Mucosa of descending colon (tissue), 3 donors: Measurements from ENCODE around the gene MYH9. TPM values are rescaled to one million over a fixed set of nuclear protein-coding genes. Genes with fewer than 3 reads are reported as not detected.

Source experiments
- ATAC-seq: fragments of 200-7000 bp; cut with Tn5 transposase; one replicate; pipeline ENCODE4 v1.9.1; 2020; ENCODE audit warnings: mild to moderate bottlenecking, moderate library complexity
- DNase-seq, 3 donors: peaks; one replicate each; pipeline ENCODE4 v3.0.0-alpha.2; 2020
- H3K36me3 ChIP-seq: fragments of 200-600 bp; one replicate; pipeline ENCODE4 v1.8.0; 2021; ENCODE audit warnings: low read depth, mild to moderate bottlenecking
- H3K4me1 ChIP-seq: fragments of 200-600 bp; one replicate; pipeline ENCODE4 v1.8.0; 2021; ENCODE audit warnings: low read depth, mild to moderate bottlenecking
- H3K4me3 ChIP-seq: fragments of 200-600 bp; one replicate; pipeline ENCODE4 v1.8.0; 2021; ENCODE audit warnings: mild to moderate bottlenecking
- H3K9me3 ChIP-seq: fragments of 200-600 bp; one replicate; pipeline ENCODE4 v1.8.0; 2021; ENCODE audit warnings: mild to moderate bottlenecking
- intact Hi-C, 2 donors: fragments of 100-400 bp; cut with DNase I in 1 of 2; cut with micrococcal nuclease in 1 of 2; formaldehyde crosslinking; loops; one replicate each; pipeline versions ENCODE4 v1.11.0 to v1.11.1; 2022; cut with DNase I, micrococcal nuclease
- total RNA-seq, 3 donors: library from RNA; stranded (reverse); fragmentation: NEBNext Ultra II Directional in 2 of 3; extraction: Animal tissue kit (Norgen Biotek cat#: 25700) in 2 of 3; gene quantifications; one replicate each; pipeline versions ENCODE4 v1.2.1 to v1.2.4, GENCODE V29; 2021 to 2023
- TF ChIP-seq, protein P1 (sequence below): fragments of 200-600 bp; IDR thresholded peaks from one replicate; pipeline ENCODE4 v1.8.0; 2022; ENCODE audit warnings: antibody characterized with exemption, mild to moderate bottlenecking
- donor health status: DM: no; HTN: no; CAD: no; lungs with moderate emphysema.
- donor health status: DM: no; HTN: no; CAD: no.
- donor health status: DM: no; HTN: yes; CAD: no.

MYH9 gene
- total RNA-seq, 3 donors from 2014 or later, result 501 to 831 (median 599) TPM

DNA sequence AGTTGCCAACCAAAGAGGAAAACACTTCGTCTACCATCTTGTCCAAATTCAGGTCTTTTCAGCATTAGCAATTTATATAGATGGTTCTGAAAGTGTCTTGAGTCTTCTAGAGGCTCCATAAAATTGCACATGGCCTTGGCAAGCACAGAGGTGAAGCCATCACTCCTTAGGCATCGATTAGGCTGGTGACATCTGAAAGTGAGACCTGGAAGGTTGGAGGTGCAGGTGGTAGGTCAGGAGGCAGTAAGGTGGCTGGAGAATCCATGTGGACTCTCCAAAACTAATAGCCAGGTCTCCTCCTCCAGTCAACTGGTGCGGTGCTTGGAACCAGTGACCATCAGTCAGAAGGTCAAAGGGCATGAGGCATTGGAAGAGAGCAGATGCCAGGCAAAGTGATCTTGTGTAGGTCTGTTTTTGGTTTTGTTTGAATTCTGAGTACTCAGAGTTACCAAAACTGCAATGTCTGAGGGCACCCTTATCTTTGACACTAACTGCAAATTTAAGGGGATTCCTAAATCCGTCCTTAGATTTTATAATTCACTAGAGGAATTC lies 141.9 kb downstream of the MYH9 start:
- Histone ChIP-seq H3K4me1 (no peaks in the 10 kb centered on the region), H3K4me3 (no peak overlapping the region), H3K9me3 (no peaks in the 10 kb centered on the region), H3K36me3 (no peaks in the 10 kb centered on the region)
- TF ChIP-seq, protein P1, sequence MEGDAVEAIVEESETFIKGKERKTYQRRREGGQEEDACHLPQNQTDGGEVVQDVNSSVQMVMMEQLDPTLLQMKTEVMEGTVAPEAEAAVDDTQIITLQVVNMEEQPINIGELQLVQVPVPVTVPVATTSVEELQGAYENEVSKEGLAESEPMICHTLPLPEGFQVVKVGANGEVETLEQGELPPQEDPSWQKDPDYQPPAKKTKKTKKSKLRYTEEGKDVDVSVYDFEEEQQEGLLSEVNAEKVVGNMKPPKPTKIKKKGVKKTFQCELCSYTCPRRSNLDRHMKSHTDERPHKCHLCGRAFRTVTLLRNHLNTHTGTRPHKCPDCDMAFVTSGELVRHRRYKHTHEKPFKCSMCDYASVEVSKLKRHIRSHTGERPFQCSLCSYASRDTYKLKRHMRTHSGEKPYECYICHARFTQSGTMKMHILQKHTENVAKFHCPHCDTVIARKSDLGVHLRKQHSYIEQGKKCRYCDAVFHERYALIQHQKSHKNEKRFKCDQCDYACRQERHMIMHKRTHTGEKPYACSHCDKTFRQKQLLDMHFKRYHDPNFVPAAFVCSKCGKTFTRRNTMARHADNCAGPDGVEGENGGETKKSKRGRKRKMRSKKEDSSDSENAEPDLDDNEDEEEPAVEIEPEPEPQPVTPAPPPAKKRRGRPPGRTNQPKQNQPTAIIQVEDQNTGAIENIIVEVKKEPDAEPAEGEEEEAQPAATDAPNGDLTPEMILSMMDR, result no peak
- DNase-seq (no peak), ATAC-seq (no peak)
- intact Hi-C loops, result no loop called here

DNA sequence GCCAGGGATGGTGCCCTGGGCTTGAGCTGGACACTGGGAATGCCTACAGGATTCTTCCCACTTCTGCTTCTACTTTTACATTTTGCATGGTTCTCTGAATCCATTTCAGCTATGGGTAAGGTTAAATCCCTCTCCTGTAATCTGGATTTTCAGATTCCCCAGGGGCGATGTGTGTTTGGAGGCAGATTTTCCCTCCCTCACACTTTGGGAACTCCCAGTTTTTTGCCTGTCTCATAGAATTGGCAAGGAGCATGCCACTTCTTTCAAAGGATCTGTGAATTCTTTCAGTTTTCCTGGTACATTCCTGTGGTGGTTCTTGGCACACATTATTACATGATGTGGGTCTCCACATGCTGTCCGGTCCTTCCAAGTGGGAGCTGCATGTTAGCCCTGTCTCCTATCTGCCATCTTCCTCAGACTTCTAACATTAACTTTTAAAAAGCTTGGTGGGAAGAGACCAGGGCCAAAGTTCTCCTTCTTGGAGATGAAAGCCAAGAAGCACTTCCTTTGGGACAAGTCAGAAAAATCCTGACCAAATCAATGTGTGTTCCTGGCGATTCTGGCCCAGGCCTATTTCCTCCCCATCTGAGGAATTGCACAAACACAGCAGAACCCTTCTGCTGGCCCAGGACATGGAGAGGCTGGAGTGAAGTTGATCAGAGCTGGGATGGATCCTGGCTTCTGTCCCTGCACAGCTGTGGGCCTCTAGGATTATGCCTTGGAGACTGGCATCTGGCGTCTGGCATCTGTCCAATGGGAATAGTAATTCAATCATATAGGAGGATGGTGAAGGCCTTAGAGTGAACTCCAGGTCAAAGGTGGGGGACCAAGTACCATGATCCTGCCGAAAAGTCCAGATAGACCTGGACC lies 143.0 kb downstream of the MYH9 start:
- Histone ChIP-seq H3K9me3 (no peaks in the 10 kb centered on the region), H3K4me1 (no peaks in the 10 kb centered on the region), H3K36me3 (no peaks in the 10 kb centered on the region), H3K4me3 (no peak overlapping the region)
- DNase-seq (no peak), ATAC-seq (no peak)
- intact Hi-C loops, result no loop called here
- TF ChIP-seq, protein P1, result no peak

DNA sequence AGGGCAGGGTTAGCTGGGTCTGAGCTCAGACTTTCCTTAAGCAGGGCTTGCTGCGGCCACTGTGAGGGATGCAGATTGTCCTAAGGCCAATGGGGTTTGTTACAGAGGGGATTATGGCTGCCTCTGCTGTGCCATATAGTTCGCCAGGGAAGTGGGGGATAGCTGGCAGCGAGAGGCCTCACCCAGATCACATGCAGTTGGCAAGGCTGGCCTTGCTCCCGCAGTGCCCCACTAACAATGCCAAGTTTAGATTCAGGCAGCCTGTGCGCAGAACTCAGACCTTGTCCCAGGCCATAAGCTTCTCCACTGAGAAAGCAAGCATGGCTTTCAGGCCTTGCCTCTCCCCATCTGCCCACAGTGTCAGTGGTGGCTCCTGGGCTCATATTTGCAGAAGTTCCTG lies 143.8 kb downstream of the MYH9 start:
- DNase-seq, result no peak
- no peaks in the 10 kb centered on the region for H3K36me3 ChIP-seq
- ATAC-seq, result no peak
- no peaks in the 10 kb centered on the region for H3K9me3 ChIP-seq
- H3K4me1 ChIP-seq, result no peaks in the 10 kb centered on the region
- no peak overlapping the region for H3K4me3 ChIP-seq
- TF ChIP-seq, protein P1, result no peak
- intact Hi-C loops, result no loop called here

DNA sequence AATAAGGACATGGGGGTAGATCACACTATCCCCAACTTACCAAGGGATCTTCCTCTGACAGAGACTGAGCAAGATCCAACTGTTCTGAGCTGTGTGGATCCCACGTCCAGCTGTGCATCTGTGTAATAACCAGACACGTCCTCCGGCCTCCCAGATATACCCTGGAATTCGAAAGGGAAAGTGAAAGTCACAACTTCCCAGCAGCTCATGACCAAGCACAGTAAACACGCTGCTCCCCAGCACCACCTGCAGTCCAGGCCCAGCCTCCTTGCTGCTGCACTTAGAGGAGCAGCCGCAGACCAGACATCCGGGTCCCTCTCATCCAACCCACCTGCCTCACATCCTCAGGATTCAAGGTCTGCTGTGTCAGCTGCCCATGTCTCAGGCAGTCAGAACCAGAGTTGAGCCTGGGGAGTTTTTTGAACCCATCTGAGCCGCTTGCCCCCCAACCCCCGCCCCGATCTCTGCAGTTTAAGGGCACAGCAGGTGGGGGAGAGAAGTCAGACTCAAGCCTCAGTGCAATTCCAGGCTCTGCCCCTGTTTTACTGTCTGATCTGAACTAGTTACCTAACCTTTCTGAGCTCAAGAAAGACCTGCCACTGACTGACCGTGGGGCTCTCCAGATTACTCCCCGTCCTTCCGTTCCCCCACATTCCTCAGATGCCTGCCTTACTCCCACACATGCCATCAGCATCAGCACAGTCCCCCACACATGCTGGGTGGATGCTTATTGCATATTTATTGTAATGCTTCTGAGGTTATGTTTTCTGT lies 148.2 kb downstream of the MYH9 start, which contains the start of gene APOL2:
Gene APOL2 (minus strand): TSS at position 127 of the 771 bp plus-strand sequence. CDS start 6,365 bp downstream, outside the sequence.
- peak within 1 kb of the TSS; percentile 44 for H3K4me3 ChIP-seq
- no peaks in the 10 kb centered on the region for H3K36me3 ChIP-seq
- intact Hi-C loops, result no loop called here
- ATAC-seq (peak; percentile 97), DNase-seq (peak; percentile 90 to 94 (median 93))
- H3K4me1 ChIP-seq, result peaks cover 15% of the 10 kb centered on the region
- H3K9me3 ChIP-seq, result no peaks in the 10 kb centered on the region
- TF ChIP-seq, protein P1, result peak; percentile 79

DNA sequence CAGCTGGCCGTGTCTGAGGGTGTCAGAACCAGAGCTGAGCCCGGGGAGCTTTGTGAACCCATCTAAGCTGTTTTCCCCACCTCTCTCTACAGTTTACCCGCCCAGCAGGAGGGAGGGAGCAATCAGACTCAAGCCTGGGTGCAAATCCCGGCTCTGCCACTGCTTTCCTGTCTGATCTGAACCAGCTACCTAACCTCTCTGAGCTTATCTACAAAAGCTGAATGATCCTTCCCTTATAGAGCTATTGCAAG lies 148.7 kb downstream of the MYH9 start:
- Histone ChIP-seq H3K4me1 (peaks cover 15% of the 10 kb centered on the region), H3K4me3 (peak overlapping the region; percentile 44), H3K9me3 (no peaks in the 10 kb centered on the region), H3K36me3 (no peaks in the 10 kb centered on the region)
- ATAC-seq, result peak; percentile 53
- intact Hi-C loops, result no loop called here
- DNase-seq, result no peak
- TF ChIP-seq, protein P1, result no peak
